HepG2 (cell line): ENCODE data around the gene TANGO6. TPM values are rescaled to one million over a fixed set of nuclear protein-coding genes. Genes with fewer than 3 reads are reported as not detected.

ENCODE experiments used
- ARNTL ChIP-seq: sonication (generic); formaldehyde crosslinking; IDR thresholded peaks from 2 replicates; pipeline ENCODE4 v1.4.0; 2020; ENCODE audit warnings: mild to moderate bottlenecking, missing genetic modification reagents
- BORCS8-MEF2B ChIP-seq: sonication (generic); formaldehyde crosslinking; IDR thresholded peaks from 2 replicates; pipeline ENCODE4 v1.8.0; 2022; ENCODE audit warnings: mild to moderate bottlenecking, missing genetic modification reagents
- KDM5B ChIP-seq: sonication (generic); formaldehyde crosslinking; IDR thresholded peaks from 2 replicates; pipeline ENCODE4 v1.4.0; 2020; ENCODE audit warnings: missing genetic modification reagents, mild to moderate bottlenecking, borderline replicate concordance
- MTA3 ChIP-seq: sonication (generic); formaldehyde crosslinking; IDR thresholded peaks from 2 replicates; pipeline ENCODE4 v1.4.0; 2020; ENCODE audit warnings: missing genetic modification reagents
- MZF1 ChIP-seq: sonication (generic); formaldehyde crosslinking; IDR thresholded peaks from 2 replicates; pipeline ENCODE4 v1.8.1; 2023; ENCODE audit warnings: mild to moderate bottlenecking, missing genetic modification reagents, borderline replicate concordance
- RBAK ChIP-seq: sonication (generic); formaldehyde crosslinking; IDR thresholded peaks from 2 replicates; pipeline ENCODE4 v1.5.1; 2020; ENCODE audit warnings: mild to moderate bottlenecking, missing genetic modification reagents
- RXRA ChIP-seq: sonication (generic); formaldehyde crosslinking; IDR thresholded peaks from 2 replicates; pipeline ENCODE4 v1.5.1; 2020; ENCODE audit warnings: missing genetic modification reagents
- SMYD3 ChIP-seq: sonication (generic); formaldehyde crosslinking; IDR thresholded peaks from 2 replicates; pipeline ENCODE4 v1.8.1; 2023; ENCODE audit warnings: mild to moderate bottlenecking, missing genetic modification reagents
- SP1 ChIP-seq, 2 experiments: fragments of 450-650 bp in 1 of 2; sonication (generic) in 1 of 2; formaldehyde crosslinking in 1 of 2; IDR thresholded peaks; 2 replicates each; pipeline versions ENCODE4 v1.4.0 to v1.6.1; 2016 to 2020; ENCODE audit warnings: missing genetic modification reagents in 1 of 2
- SYNCRIP ChIP-seq: fragments of 200-400 bp; formaldehyde crosslinking; IDR thresholded peaks from 2 replicates; pipeline ENCODE4 v1.6.1; 2018; ENCODE audit warnings: mild to moderate bottlenecking, low read depth, low read length; ENCODE audit not compliant: insufficient read depth
- TBX3 ChIP-seq: fragments of 450-650 bp; IDR thresholded peaks from 2 replicates; pipeline ENCODE4 v1.6.1; 2017; ENCODE audit warnings: antibody characterized with exemption, mild to moderate bottlenecking, inconsistent platforms, borderline replicate concordance
- TRIM24 ChIP-seq: sonication (generic); formaldehyde crosslinking; IDR thresholded peaks from 2 replicates; pipeline ENCODE4 v1.8.0; 2022; ENCODE audit warnings: mild to moderate bottlenecking, missing genetic modification reagents
- YY1 ChIP-seq: IDR thresholded peaks from 2 replicates; pipeline ENCODE4 v1.6.1; 2011; ENCODE audit warnings: low read length, low read depth, moderate library complexity, mild to moderate bottlenecking; ENCODE audit not compliant: insufficient read depth, insufficient replicate concordance
- ZFY ChIP-seq: sonication (generic); formaldehyde crosslinking; IDR thresholded peaks from 2 replicates; pipeline ENCODE4 v1.4.0; 2020; ENCODE audit warnings: missing genetic modification reagents
- ZFYVE20 ChIP-seq: sonication (generic); formaldehyde crosslinking; IDR thresholded peaks from 2 replicates; pipeline ENCODE4 v1.8.0; 2023; ENCODE audit warnings: low read depth, mild to moderate bottlenecking, moderate library complexity, missing genetic modification reagents, borderline replicate concordance
- ZNF12 ChIP-seq: sonication (generic); formaldehyde crosslinking; IDR thresholded peaks from 2 replicates; pipeline ENCODE4 v1.5.0; 2020; ENCODE audit warnings: missing genetic modification reagents
- ZNF251 ChIP-seq: sonication (generic); formaldehyde crosslinking; IDR thresholded peaks from 2 replicates; pipeline ENCODE4 v1.9.0; 2021; ENCODE audit warnings: mild to moderate bottlenecking, missing genetic modification reagents
- ZNF33B ChIP-seq: sonication (generic); formaldehyde crosslinking; IDR thresholded peaks from 2 replicates; pipeline ENCODE4 v1.5.1; 2020; ENCODE audit warnings: mild to moderate bottlenecking, missing genetic modification reagents
- ZNF558 ChIP-seq: sonication (generic); formaldehyde crosslinking; IDR thresholded peaks from 2 replicates; pipeline ENCODE4 v1.9.0; 2022; ENCODE audit warnings: mild to moderate bottlenecking, missing genetic modification reagents, borderline replicate concordance
- ZNF746 ChIP-seq: sonication (generic); formaldehyde crosslinking; IDR thresholded peaks from 2 replicates; pipeline ENCODE4 v1.8.0; 2022; ENCODE audit warnings: mild to moderate bottlenecking, missing genetic modification reagents
- ZSCAN21 ChIP-seq: sonication (generic); formaldehyde crosslinking; IDR thresholded peaks from 2 replicates; pipeline ENCODE4 v1.8.0; 2022; ENCODE audit warnings: mild to moderate bottlenecking, missing genetic modification reagents, moderate library complexity, borderline replicate concordance
- polyA plus RNA-seq, 8 experiments: library from polyadenylated mRNA; depleted of rRNA in 3 of 8; stranded (reverse) in 7 of 8; unstranded in 1 of 8; fragments of >200 nt; fragmentation: Illumina TruSeq in 4 of 8; extraction: Trizol in 4 of 8; gene quantifications; 2 replicates each; pipeline versions ENCODE4 v1.2.1 to v1.2.3, GENCODE V29; 2011 to 2016; ENCODE audit warnings: low read depth in 4 of 8, missing spikeins in 1 of 8, mixed read lengths in 1 of 8; ENCODE audit not compliant: insufficient read depth in 1 of 8
- total RNA-seq, 5 experiments: library from RNA; depleted of rRNA; stranded (reverse); fragments of >200 nt; fragmentation: Illumina TruSeq; extraction: Trizol; gene quantifications; 2 replicates each; pipeline ENCODE4 v1.2.3, GENCODE V29; 2016; ENCODE audit warnings: low read depth in 1 of 5
- TF ChIP-seq, protein P1 (sequence below): sonication (generic); formaldehyde crosslinking; IDR thresholded peaks from 2 replicates; pipeline ENCODE4 v1.5.1; 2020; ENCODE audit warnings: mild to moderate bottlenecking, moderate library complexity, missing genetic modification reagents
- TF ChIP-seq, protein P2 (sequence below): sonication (generic); formaldehyde crosslinking; IDR thresholded peaks from 2 replicates; pipeline ENCODE4 v1.5.1; 2020; ENCODE audit warnings: mild to moderate bottlenecking, missing genetic modification reagents, moderate library complexity
- TF ChIP-seq, protein P3 (sequence below): sonication (generic); formaldehyde crosslinking; IDR thresholded peaks from 2 replicates; pipeline ENCODE4 v1.4.0; 2020; ENCODE audit warnings: mild to moderate bottlenecking, missing genetic modification reagents

The TANGO6 gene
- total and polyA plus RNA-seq, 2 of the 13 experiments (the other 11 are each of a cell fraction or from before 2014, with no cell fraction given), result 7.2 to 13.3 TPM

DNA sequence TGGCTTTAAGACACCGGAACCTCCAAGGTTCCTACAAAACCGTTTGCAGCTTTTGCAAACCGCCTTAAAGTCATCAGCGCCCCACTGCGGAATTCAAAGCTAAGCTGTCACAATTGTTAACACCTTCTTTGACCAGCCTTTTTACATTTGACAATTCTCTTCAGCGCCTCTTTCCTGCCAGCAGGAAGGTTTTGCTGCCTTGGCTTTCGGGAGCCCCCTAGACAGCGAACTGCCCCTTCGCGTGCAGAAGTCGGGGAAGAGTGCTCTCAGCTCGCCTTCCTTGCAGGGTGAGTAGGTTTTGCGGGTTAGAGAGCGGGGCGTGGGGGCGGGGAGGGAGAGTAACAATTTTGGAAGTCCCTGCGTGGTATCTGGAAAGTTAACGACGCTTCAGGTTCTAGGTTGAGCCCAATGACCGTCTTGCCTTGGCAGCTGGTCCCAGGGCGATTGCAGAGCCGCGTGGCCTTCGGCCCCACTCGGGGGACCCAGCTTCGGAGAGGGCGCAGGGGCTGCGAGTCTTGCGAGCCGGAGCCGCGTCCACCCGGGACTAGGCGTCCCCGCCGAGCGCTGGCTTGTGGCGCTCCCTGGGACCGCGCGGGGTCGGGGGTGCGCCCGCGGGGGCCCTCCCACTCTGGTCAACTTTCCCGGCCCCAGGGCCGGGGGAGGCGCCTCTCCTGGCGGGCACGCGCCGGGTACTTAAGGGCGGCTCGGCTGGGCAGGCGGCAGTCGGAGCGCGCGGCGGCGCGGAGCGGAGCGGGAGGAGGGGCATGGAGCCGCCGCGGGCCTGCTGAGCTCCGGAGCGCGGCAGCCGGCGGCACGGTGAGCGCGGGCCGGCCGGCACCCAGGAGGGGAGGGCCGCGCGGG lies 262.4 kb downstream of the TANGO6 start, which contains the start of gene HAS3 (continued):
- TF ChIP-seq, protein P1, sequence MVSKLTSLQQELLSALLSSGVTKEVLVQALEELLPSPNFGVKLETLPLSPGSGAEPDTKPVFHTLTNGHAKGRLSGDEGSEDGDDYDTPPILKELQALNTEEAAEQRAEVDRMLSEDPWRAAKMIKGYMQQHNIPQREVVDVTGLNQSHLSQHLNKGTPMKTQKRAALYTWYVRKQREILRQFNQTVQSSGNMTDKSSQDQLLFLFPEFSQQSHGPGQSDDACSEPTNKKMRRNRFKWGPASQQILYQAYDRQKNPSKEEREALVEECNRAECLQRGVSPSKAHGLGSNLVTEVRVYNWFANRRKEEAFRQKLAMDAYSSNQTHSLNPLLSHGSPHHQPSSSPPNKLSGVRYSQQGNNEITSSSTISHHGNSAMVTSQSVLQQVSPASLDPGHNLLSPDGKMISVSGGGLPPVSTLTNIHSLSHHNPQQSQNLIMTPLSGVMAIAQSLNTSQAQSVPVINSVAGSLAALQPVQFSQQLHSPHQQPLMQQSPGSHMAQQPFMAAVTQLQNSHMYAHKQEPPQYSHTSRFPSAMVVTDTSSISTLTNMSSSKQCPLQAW, result no peak
- TF ChIP-seq KDM5B, result peak; percentile 71; the same call in 1 of the 2 replicates
- TF ChIP-seq RXRA (CRISPR knock-in tag), result peak; percentile 33; the same call in 1 of the 2 replicates
- no peak for TF ChIP-seq ZFYVE20 (CRISPR knock-in tag)
- no peak for TF ChIP-seq SYNCRIP
- peak; percentile 53; the same call in 1 of the 2 replicates for TF ChIP-seq BORCS8-MEF2B (CRISPR knock-in tag)
- TF ChIP-seq ARNTL, result no peak
- no peak for TF ChIP-seq TRIM24 (CRISPR knock-in tag)
- peak; percentile 51; the same call in 1 of the 2 replicates for TF ChIP-seq ZNF746 (CRISPR knock-in tag)
- no peak for TF ChIP-seq MZF1 (CRISPR knock-in tag)
- no peak for TF ChIP-seq ZNF251
- no peak for TF ChIP-seq MTA3
- TF ChIP-seq YY1, result peak; percentile 41
- no peak for TF ChIP-seq ZSCAN21 (CRISPR knock-in tag)
- TF ChIP-seq, protein P2, sequence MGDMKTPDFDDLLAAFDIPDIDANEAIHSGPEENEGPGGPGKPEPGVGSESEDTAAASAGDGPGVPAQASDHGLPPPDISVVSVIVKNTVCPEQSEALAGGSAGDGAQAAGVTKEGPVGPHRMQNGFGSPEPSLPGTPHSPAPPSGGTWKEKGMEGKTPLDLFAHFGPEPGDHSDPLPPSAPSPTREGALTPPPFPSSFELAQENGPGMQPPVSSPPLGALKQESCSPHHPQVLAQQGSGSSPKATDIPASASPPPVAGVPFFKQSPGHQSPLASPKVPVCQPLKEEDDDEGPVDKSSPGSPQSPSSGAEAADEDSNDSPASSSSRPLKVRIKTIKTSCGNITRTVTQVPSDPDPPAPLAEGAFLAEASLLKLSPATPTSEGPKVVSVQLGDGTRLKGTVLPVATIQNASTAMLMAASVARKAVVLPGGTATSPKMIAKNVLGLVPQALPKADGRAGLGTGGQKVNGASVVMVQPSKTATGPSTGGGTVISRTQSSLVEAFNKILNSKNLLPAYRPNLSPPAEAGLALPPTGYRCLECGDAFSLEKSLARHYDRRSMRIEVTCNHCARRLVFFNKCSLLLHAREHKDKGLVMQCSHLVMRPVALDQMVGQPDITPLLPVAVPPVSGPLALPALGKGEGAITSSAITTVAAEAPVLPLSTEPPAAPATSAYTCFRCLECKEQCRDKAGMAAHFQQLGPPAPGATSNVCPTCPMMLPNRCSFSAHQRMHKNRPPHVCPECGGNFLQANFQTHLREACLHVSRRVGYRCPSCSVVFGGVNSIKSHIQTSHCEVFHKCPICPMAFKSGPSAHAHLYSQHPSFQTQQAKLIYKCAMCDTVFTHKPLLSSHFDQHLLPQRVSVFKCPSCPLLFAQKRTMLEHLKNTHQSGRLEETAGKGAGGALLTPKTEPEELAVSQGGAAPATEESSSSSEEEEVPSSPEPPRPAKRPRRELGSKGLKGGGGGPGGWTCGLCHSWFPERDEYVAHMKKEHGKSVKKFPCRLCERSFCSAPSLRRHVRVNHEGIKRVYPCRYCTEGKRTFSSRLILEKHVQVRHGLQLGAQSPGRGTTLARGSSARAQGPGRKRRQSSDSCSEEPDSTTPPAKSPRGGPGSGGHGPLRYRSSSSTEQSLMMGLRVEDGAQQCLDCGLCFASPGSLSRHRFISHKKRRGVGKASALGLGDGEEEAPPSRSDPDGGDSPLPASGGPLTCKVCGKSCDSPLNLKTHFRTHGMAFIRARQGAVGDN (CRISPR knock-in tag), result peak; percentile 82
- no peak for TF ChIP-seq SMYD3 (CRISPR knock-in tag)
- TF ChIP-seq ZNF12, result no peak
- peak; percentile 27; the same call in 1 of the 2 replicates for TF ChIP-seq TBX3
- no peak for TF ChIP-seq SP1 (IDR thresholded peaks at IDR 0.05)
- no peak for TF ChIP-seq SP1 (CRISPR knock-in tag; IDR thresholded peaks at IDR 0.05)
- TF ChIP-seq, protein P3, sequence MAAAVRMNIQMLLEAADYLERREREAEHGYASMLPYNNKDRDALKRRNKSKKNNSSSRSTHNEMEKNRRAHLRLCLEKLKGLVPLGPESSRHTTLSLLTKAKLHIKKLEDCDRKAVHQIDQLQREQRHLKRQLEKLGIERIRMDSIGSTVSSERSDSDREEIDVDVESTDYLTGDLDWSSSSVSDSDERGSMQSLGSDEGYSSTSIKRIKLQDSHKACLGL, result peak; percentile 14; the same call in 1 of the 2 replicates
- TF ChIP-seq ZNF33B (CRISPR knock-in tag), result no peak
- peak; percentile 51 for TF ChIP-seq ZFY (CRISPR knock-in tag)
- TF ChIP-seq ZNF558, result no peak
- TF ChIP-seq RBAK, result 0 out of 2 replicates have a peak, but pooled peaks have one; percentile 14
